Omental fat pad (tissue), 4 donors: ENCODE data around the gene ASTN2. TPM values are rescaled to one million over a fixed set of nuclear protein-coding genes. Genes with fewer than 3 reads are reported as not detected.

Experiments used
- ATAC-seq: fragments of 150-250 bp; one replicate; pipeline ENCODE4 v1.9.1; 2016; ENCODE audit warnings: mild to moderate bottlenecking, moderate library complexity; ENCODE audit not compliant: low FRiP score
- DNase-seq: peaks from one replicate; pipeline ENCODE4 v3.0.0-alpha.2; 2019; ENCODE audit warnings: low spot score
- total RNA-seq, 4 donors: library from RNA; depleted of rRNA; stranded (reverse); fragments of >200 nt; gene quantifications; one replicate each; pipeline ENCODE4 v1.1.0, GENCODE V29; 2016
- TF ChIP-seq, protein P1 (sequence below), 3 donors: fragments of 450-650 bp; IDR thresholded peaks; one replicate each; pipeline ENCODE4 v1.5.1; 2016 to 2017; ENCODE audit warnings: antibody characterized with exemption in 3 of 3, mild to moderate bottlenecking in 3 of 3, moderate library complexity in 2 of 3

The ASTN2 gene
- total RNA-seq, 4 donors from 2014 or later, result 1.1 to 8.4 (median 3.6) TPM

DNA sequence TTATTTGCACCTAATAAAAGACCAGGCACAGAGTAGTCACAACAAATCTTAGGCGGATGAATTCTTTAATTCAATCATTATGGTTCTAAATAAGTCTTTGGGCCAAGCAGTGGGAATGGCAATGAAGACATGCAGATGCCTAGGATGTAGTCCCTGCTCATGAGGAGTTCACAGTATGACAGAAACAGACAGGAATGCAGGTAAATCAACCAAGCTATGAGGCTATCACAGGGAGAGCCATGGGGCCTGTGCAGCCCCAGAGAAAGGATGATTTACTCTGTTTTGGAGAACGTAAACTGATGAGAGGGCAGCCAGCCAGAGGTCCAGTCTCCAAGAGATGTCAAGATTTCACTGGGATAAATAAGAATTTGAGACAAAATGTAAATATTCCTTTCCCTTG is 598.4 kb downstream of the ASTN2 start:
- DNase-seq (no peak), ATAC-seq (no peak)
- TF ChIP-seq, protein P1, sequence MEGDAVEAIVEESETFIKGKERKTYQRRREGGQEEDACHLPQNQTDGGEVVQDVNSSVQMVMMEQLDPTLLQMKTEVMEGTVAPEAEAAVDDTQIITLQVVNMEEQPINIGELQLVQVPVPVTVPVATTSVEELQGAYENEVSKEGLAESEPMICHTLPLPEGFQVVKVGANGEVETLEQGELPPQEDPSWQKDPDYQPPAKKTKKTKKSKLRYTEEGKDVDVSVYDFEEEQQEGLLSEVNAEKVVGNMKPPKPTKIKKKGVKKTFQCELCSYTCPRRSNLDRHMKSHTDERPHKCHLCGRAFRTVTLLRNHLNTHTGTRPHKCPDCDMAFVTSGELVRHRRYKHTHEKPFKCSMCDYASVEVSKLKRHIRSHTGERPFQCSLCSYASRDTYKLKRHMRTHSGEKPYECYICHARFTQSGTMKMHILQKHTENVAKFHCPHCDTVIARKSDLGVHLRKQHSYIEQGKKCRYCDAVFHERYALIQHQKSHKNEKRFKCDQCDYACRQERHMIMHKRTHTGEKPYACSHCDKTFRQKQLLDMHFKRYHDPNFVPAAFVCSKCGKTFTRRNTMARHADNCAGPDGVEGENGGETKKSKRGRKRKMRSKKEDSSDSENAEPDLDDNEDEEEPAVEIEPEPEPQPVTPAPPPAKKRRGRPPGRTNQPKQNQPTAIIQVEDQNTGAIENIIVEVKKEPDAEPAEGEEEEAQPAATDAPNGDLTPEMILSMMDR (IDR thresholded peaks at IDR 0.05), result no peak

DNA sequence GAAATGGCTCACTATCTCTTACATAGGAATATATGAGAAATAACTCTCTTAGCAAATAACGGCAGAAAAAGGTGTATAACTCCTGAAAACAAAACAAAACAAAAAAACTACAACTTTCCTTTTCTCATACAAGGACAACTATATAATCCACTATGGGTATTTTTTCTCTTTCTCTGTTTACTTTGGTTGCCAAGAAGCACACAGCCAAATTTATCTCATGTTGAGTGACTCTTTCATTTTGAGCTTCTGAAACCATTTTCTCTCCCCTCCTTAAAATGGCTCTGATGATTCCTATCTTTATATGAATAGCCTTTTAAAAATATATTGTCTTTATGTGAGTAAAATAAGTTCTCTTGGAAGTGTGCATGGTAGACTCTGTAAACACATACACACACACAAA is 599.0 kb downstream of the ASTN2 start:
- TF ChIP-seq, protein P1 (IDR thresholded peaks at IDR 0.05), result no peak
- DNase-seq (no peak), ATAC-seq (no peak)

DNA sequence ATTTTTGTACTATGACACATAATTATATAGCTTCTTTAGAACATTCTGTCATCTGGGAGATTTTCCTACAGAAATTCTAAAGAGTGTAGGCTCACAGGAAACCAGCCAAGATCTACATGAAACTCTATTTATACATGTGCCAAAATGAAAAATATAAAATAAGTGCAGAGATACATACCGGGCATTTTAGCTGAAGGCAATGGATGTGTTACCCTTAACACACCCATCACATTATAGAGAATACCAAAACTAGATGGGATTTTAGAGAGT is 601.9 kb downstream of the ASTN2 start:
- no peak for ATAC-seq
- no peak for DNase-seq
- TF ChIP-seq, protein P1 (IDR thresholded peaks at IDR 0.05), result no peak

DNA sequence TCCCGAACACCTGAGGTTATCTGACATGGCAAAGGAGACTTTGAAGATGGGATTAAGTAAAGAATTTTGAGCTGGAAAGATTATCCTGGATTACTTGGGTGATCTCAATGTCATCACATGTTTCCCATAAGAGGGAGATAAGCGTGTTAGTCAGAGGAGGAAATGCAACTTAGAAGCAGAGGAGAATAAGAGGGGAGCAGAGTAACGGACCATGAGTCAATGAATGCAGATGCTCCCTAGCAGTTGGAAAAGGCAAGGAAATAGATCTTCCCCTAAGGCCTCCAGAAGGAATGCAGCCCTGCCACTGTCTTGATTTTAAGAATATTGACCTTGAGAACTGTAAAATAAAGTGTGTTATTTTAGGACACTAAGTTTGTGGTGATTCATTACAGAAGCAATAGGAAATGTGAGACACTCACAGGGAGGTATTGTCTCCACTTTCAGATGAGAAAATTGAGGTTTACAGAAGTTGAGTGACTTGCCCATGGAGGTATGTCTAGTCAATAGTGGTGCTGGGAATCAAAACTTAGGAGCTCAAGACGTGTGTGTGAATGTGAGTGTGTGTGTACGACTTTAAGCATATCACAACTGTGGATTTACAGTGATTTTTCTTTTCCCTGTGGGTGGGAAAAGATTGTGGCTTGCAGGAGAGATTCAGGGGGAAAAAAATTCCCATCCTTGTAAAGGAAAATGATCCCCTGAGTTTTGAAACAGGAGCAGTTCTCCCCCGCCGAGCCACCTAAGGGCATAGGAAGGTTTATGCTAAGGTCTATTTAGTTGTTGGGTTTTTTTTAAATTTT is 602.4 kb downstream of the ASTN2 start:
- TF ChIP-seq, protein P1 (IDR thresholded peaks at IDR 0.05), result no peak
- ATAC-seq (no peak), DNase-seq (no peak)

DNA sequence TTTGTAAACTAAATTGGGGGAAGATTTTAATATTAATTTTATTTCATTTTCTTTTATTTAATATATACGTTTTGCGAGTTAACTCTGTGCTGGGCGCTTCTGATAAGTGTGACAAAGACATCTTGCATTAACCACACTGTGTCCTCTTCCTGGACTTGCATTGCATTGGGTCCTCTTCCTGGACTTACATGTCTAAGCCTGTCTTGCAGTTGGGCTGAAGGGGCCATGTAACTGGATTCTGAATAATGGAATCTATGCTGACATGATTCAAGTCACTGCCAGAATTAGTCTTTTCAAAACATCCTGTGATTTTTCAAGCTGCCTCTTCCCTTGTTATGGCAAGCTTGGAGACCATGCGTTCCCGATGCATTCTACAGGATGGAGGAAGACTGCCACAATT is 605.2 kb downstream of the ASTN2 start:
- no peak for ATAC-seq
- no peak for DNase-seq
- TF ChIP-seq, protein P1 (IDR thresholded peaks at IDR 0.05), result no peak

DNA sequence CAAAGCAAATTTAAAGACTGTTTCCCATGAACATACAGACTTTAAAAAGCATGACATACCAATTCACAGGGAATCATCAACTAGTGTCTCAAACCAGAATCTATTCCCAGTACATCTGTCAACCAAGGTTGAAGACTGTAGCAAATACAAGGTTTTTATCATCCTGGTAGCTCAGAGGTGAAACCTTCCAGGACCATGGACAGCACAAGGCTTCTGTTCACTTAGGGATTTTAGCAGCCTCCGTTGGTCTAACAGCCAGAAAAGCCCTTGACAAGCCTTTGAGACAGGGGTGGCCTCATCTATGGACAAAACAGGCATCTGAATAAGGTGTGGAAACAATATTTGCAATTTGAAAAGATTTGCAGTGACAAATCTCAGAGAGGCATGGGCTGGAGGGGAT is 608.8 kb downstream of the ASTN2 start:
- DNase-seq (no peak), ATAC-seq (no peak)
- TF ChIP-seq, protein P1 (IDR thresholded peaks at IDR 0.05), result no peak

DNA sequence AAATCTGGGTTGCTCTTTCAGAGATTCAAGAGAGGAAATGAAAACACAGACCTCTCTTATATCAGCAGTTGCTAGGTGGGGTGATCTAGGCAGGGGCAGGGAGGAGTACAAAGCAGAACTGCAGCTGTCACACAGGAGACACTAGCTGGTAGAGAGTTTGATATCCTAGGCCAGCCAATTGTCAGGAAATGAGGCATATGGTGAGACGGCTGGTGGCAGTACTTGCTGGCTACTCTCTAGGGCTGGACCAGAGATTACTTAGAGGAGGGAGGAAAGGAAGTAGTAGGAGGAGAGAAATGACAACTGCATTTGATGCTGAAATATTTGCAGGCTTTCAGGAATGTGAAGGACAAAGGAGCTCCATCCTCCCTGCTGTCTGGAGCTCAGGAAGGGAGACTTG is 614.0 kb downstream of the ASTN2 start:
- TF ChIP-seq, protein P1 (IDR thresholded peaks at IDR 0.05), result no peak
- DNase-seq (no peak), ATAC-seq (no peak)
